Panc1 (cell line): ENCODE results near the gene WNT5B. TPM values are rescaled to one million over a fixed set of nuclear protein-coding genes. Genes with fewer than 3 reads are reported as not detected.

ENCODE experiments used
- ATAC-seq: fragments of 200-7000 bp; cut with Tn5 transposase; 2 replicates; pipeline ENCODE4 v1.9.1; 2020; ENCODE audit warnings: mild to moderate bottlenecking, moderate library complexity
- BruUV-seq: library from RNA; stranded (reverse); fragments of 400-500 nt; replicated peaks from 2 replicates; lab custom pipeline; 2021; lab: Mats Ljungman, UMichigan
- CTCF ChIA-PET: fragments of 300-600 bp; sonication (Branson Sonifier 250); formaldehyde crosslinking; loops from one replicate; lab custom pipeline; 2022; ENCODE audit warnings: antibody characterized with exemption; lab: Charles Lee
- POLR2A ChIA-PET: fragments of 300-600 bp; sonication (Branson Sonifier 250); formaldehyde crosslinking; loops from one replicate; lab custom pipeline; 2022; ENCODE audit warnings: antibody characterized with exemption; lab: Charles Lee
- DNase-seq: peaks from one replicate; pipeline ENCODE4 v3.0.0-alpha.2; 2010; ENCODE audit warnings: low read depth, low spot score
- H3K27ac ChIP-seq: 2 replicates; pipeline ENCODE4 v1.5.1; 2011; ENCODE audit warnings: mild to moderate bottlenecking, low read length, inconsistent platforms
- H3K27me3 ChIP-seq: fragments of 200-500 bp; sonication (Bioruptor generic); 2 replicates; pipeline ENCODE4 v1.6.0; 2014; ENCODE audit warnings: low read length, inconsistent platforms; ENCODE audit not compliant: control insufficient read depth, insufficient read depth
- H3K36me3 ChIP-seq: fragments of 200-500 bp; sonication (Bioruptor generic); 2 replicates; pipeline ENCODE4 v1.5.1; 2014; ENCODE audit warnings: inconsistent platforms, mild to moderate bottlenecking, low read length, moderate library complexity; ENCODE audit not compliant: control insufficient read depth, insufficient read depth
- H3K4me1 ChIP-seq: 2 replicates; pipeline ENCODE4 v1.5.1; 2011; ENCODE audit warnings: inconsistent platforms, mild to moderate bottlenecking, low read length, moderate library complexity; ENCODE audit not compliant: control insufficient read depth, insufficient read depth
- H3K4me3 ChIP-seq, 2 experiments: 2 replicates each; pipeline ENCODE4 v1.5.1; 2011 to 2012; ENCODE audit warnings: low read depth in 2 of 2, low read length in 2 of 2, mild to moderate bottlenecking in 2 of 2, inconsistent platforms in 1 of 2, moderate library complexity in 1 of 2
- H3K9me3 ChIP-seq: fragments of 200-500 bp; sonication (Bioruptor generic); 2 replicates; pipeline ENCODE4 v1.5.1; 2014; ENCODE audit warnings: low read depth, mild to moderate bottlenecking, inconsistent platforms, low read length, moderate library complexity; ENCODE audit not compliant: control insufficient read depth, insufficient read depth
- CTCF ChIP-seq: fragments of 450-650 bp; IDR thresholded peaks from 2 replicates; pipeline ENCODE4 v1.5.1; 2017; ENCODE audit warnings: mild to moderate bottlenecking
- POLR2AphosphoS5 ChIP-seq: IDR thresholded peaks from 2 replicates; pipeline ENCODE4 v1.6.1; 2012; ENCODE audit warnings: mild to moderate bottlenecking, low read depth, low read length, moderate library complexity
- REST ChIP-seq, 2 experiments: IDR thresholded peaks; 2 replicates each; pipeline ENCODE4 v1.6.1; 2011 to 2012; ENCODE audit warnings: low read depth in 2 of 2, control low read depth in 1 of 2, low read length in 1 of 2, mild to moderate bottlenecking in 1 of 2, moderate library complexity in 1 of 2; ENCODE audit not compliant: insufficient read depth in 1 of 2
- SIN3A ChIP-seq: IDR thresholded peaks from 2 replicates; pipeline ENCODE4 v1.6.1; 2012; ENCODE audit warnings: low read depth, mild to moderate bottlenecking, low read length, moderate library complexity, borderline replicate concordance; ENCODE audit not compliant: insufficient read depth
- TCF7L2 ChIP-seq: IDR thresholded peaks from 2 replicates; pipeline ENCODE4 v1.6.1; 2011; ENCODE audit warnings: mild to moderate bottlenecking, low read depth, low read length, inconsistent platforms
- in situ Hi-C: cut with HindIII; loops from 2 replicates; pipeline ENCODE4 v1.10.0; 2016; ENCODE audit warnings: low sequenced_read_pairs, low pct_unique_long_range_greater_than_20kb
- intact Hi-C: fragments of 100-400 bp; cut with micrococcal nuclease; formaldehyde crosslinking; loops from one replicate; pipeline ENCODE4 v1.10.0; 2022; ENCODE audit not compliant: unreplicated experiment
- total RNA-seq: library from RNA; stranded (reverse); gene quantifications from one replicate; pipeline ENCODE4 v1.2.1, GENCODE V29; 2021; ENCODE audit not compliant: unreplicated experiment

Gene WNT5B
- total RNA-seq, 1 experiment from 2014 or later: 36.9 TPM

GRCh38 chr12:1644534-1645438 is 15.8 kb downstream of the WNT5B start:
- Histone ChIP-seq H3K9me3 (no peaks in the 10 kb centered on the region), H3K27me3 (no peaks in the 10 kb centered on the region), H3K4me3 (no peak overlapping the region), H3K36me3 (no peaks in the 10 kb centered on the region), H3K4me1 (no peaks in the 10 kb centered on the region), H3K27ac (no peak overlapping the region)
- in situ Hi-C loops (no loop called here), intact Hi-C loops (no loop called here)
- ChIA-PET POLR2A (no interaction called here), CTCF (no interaction called here)
- no TSS peak for BruUV-seq
- TF ChIP-seq POLR2AphosphoS5 (no peak), REST (IDR thresholded peaks at IDR 0.05; ENCODE audit: insufficient read depth in 1 of 2, low read depth in 2 of 2, low read length in 1 of 2) (no peak), TCF7L2 (no peak), CTCF (no peak), SIN3A (no peak)
- DNase-seq: no peak
- ATAC-seq: no peak

GRCh38 chr12:1645819-1646218 is 16.8 kb downstream of the WNT5B start:
- H3K27me3 ChIP-seq: no peaks in the 10 kb centered on the region
- H3K27ac ChIP-seq: no peak overlapping the region
- no peaks in the 10 kb centered on the region for H3K36me3 ChIP-seq
- intact Hi-C loops (no loop called here), in situ Hi-C loops (no loop called here)
- ATAC-seq (no peak), DNase-seq (no peak)
- no peaks in the 10 kb centered on the region for H3K9me3 ChIP-seq
- BruUV-seq: no TSS peak
- ChIA-PET POLR2A (interaction anchor here (0.6 kb wide), 1 partner anchor 143 kb away, joined by 20 read pairs; no protein-coding TSS in a partner anchor), CTCF (no interaction called here)
- no peak for TF ChIP-seq POLR2AphosphoS5
- no peak for TF ChIP-seq SIN3A
- no peak for TF ChIP-seq TCF7L2
- no peak for TF ChIP-seq REST (IDR thresholded peaks at IDR 0.05; ENCODE audit: insufficient read depth in 1 of 2, low read depth in 2 of 2, low read length in 1 of 2)
- TF ChIP-seq CTCF: no peak
- H3K4me3 ChIP-seq: no peak overlapping the region
- H3K4me1 ChIP-seq: no peaks in the 10 kb centered on the region
